IPS DF 19.7 (cell line): ENCODE results near the gene EPHB1.
"Not testable (repeated sequence)": the region's sequence is repeated elsewhere in the genome, so short reads cannot be mapped to it uniquely, and the experiment has no call there.

ENCODE experiments used
- DNase-seq: peaks from one replicate; pipeline ENCODE4 v3.0.0-alpha.2; 2013; ENCODE audit warnings: low read depth, low spot score

EPHB1 gene

GRCh38 chr3:135213822-135214221 is 418.8 kb downstream of the EPHB1 start:
- DNase-seq, result no peak

- DNase-seq, result no peak
Observed at GRCh38 chr3:135214400-135214799, 419.3 kb downstream of the EPHB1 start.

- DNase-seq, result no peak
Observed at GRCh38 chr3:135215516-135215915, 420.5 kb downstream of the EPHB1 start.

- no peak for DNase-seq
Observed at GRCh38 chr3:135216659-135217058, 421.6 kb downstream of the EPHB1 start.

- no peak for DNase-seq
Observed at GRCh38 chr3:135217730-135218129, 422.7 kb downstream of the EPHB1 start.

GRCh38 chr3:135218304-135218703 is 423.2 kb downstream of the EPHB1 start:
- DNase-seq, result no peak

DNA sequence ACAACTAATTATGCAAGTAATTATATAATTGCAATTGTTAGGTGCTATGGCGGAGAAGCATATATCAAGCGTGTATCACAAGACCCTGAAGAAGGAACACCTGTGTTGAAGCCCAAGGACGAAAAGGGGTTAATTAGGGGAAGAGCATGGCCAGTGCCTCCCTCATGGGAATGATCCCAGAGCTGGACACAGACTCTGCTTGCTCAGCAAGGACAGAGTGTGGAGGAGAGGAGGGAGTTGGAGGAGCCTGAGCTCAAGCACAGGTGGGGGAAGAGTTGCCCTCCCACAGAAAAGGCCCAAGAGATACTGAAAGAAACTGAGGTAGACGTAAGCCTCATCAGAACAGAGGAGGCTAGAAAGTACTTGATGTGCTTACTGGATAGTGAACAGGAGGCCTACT is 423.7 kb downstream of the EPHB1 start:
- no peak for DNase-seq

DNA sequence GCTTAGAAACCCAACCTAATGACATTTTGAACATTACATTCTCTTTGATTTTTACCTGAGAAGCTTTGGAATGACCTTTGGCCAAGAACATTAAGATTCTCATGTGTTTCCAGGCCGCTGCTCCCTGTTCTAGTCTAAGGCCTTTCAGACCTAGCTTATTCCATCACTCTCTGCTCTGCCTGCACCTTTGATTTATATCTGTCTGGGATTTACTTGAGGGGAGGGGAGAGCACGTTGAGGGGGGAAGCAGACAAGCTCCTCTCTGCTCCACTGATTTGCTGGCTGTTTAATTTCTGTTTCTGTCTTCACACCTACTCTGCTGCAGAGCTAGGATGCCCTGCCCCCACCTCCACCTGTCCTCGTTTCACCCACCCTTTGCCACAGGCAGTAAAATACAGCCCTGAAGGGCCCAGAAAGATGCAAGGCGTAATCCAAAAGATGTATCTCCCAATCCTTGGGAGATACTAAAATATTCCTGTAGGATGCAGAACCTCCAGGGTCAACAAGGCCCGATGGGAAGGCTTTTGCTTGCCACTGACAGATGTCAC is 429.8 kb downstream of the EPHB1 start:
- DNase-seq, result no peak

GRCh38 chr3:135226057-135226456 is 431.0 kb downstream of the EPHB1 start:
- no peak for DNase-seq

DNA sequence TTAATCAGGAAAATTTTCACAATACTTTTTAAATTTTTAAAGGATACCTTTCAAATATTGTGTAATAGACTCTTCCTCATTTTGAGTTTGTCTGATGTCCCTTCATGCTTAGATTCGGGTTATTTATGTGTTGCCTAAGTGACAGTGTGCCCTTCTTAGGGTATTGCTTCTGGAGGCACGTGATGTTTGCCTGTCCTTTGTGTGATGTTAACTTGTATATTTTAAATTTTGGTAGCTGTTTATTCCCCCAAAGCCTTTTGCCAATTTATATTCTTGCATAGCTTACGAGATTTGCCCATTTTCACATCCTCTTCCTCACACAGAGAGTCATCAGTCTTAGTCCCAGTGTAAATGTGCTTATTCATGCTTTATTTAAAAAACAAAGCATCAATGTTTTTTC is 433.1 kb downstream of the EPHB1 start:
- no peak for DNase-seq

GRCh38 chr3:135229018-135229495 is 434.0 kb downstream of the EPHB1 start:
- no peak for DNase-seq

DNA sequence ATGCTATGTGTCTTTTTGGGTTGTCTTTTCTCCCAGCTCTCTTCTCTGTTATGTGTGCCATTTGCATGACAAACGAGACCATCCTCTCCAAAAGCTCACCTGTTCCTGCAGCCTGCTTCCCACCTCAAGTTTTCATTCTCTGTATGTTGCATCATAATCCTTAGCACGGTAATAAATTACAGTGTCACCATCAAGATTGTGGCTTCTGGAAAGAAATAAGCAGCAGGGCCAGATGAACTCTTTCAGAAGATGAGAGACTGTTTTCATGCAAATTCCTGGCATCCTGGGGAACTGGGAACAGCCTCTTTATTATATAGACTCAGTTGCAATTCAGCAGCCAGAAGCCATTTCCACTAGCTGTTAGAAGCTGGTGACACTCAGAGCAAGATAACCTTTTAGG is 436.7 kb downstream of the EPHB1 start:
- DNase-seq, result peak; percentile 65

- DNase-seq, result no peak
Observed at GRCh38 chr3:135232226-135232625, 437.2 kb downstream of the EPHB1 start.

DNA sequence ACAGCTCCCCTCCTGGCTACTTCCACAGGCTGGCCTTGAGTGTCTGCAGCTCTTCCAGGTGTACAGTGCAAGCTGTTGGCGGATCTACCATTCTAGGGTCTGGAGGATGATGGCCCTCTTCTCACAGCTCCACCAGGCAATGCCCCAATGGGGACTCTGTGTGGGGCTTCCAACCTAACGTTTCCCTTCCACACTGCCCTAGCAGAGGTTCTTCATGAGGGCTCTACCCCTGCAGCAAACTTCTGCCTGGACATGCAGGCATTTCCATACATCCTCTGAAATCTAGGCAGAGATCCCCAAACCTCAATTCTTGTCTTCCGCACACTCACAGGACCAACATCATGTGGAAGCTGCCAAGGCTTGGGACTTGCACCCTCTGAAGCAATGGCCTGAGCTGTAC is 438.4 kb downstream of the EPHB1 start:
- DNase-seq, result not testable (repeated sequence)

DNA sequence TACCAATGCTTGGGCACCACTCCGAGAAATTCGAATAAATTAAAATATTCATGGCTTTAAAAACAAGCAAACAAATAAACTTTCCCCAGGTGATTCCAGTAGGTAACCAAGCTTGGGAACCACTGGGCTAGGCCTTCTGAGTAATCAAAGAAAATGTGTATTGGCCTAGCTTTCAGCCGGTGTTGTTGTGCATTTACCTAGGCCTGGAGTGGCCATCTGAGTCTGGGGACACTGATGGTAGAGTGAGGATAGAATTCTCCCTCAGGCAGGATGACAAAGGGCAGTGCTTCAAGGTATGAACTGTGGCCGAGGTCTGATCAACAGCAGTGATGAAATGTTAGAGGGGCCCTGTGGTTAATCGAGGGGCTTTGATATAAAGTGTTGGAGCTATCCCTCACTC is 440.5 kb downstream of the EPHB1 start:
- no peak for DNase-seq

DNA sequence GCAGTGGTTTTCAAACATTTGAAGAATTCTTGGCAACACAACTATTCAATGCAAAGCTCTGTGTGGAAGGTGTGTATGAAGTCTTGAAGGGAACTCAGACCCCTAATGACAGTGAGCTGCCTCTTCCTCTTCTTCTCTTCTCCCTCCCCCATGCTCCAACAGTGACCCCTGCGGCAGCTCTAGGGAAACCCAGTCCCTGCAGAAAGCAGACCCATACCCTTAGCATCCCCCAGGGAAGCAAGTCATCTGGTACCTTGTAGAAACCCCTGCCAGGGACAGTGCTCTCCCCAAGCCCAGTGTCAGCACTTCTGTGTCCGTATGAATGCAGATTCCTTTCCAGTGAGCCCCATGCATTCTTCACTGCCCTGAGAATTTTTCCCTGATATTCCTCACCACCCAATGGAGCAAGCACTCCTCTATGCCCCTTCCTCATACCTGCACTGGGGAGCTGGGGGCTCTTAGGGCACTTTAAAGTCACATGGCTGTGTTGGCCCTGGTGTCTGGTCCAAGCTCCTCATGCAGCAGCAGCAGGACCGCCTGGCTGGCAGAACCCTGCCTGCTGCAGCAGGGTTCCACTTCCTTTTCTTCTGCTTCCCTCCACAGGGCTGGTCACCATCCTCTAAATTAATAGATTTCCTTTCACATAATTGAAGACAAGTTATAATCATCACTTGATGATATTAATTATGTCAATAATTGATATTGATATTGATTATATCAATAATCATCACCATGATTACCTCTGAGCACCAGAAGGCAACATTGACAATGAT is 442.5 kb downstream of the EPHB1 start:
- DNase-seq, result no peak

- no peak for DNase-seq
Observed at GRCh38 chr3:135238236-135238830, 443.3 kb downstream of the EPHB1 start.

GRCh38 chr3:135238871-135239614 is 444.0 kb downstream of the EPHB1 start:
- no peak for DNase-seq

DNA sequence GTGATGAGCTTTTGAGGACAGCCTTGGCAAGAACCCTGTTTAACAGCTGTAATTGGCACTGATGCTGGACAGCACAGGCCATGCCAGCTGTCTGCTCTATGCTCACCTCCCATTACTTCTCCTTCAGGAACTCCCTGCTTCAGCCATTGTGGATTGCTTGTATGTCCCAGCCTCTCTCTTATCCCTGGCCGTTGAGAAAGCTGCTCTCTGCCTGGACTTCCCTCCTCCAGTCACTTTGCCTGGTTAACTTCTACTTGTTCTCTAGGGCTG is 444.5 kb downstream of the EPHB1 start:
- DNase-seq, result no peak

DNA sequence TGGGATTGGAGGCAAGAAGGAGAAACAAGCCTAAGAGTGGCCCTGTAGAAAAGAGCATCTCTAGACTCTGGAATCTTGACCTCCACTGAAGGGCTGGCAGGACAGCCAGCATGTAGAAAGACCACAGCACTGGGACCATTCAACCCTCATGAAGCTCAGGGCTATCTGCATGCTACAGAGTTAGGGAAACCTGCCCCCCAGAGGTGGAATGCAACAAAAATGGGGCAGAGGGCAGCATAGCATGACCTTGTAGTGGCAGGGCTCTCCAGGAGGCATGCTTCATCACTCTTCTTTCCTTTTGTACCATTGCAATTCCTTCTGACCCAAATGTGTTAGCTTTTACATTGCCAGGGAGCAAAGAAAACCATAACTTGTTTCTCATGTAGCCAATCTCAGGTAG is 445.4 kb downstream of the EPHB1 start:
- DNase-seq, result no peak

- no peak for DNase-seq
Observed at GRCh38 chr3:135242285-135242684, 447.2 kb downstream of the EPHB1 start.

DNA sequence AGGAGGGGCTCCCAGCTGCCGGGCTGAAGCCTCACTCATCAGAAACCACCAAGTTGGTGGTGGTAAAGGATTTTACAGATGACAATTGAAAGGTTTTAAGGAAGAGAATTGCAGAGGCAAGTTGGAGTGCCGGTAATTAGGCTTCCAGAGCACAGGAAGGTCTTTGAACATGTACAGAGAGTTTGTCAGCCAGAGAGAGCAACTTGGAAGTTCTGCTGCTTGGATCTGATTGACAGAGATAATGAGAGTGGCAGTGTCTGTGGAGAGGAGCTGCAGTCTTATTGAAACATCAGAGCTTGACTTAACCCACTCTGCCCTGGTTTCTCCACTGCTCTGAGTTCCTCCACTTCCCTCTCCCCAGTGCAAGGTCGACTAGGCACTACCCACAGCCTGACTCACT is 448.6 kb downstream of the EPHB1 start:
- DNase-seq, result no peak

DNA sequence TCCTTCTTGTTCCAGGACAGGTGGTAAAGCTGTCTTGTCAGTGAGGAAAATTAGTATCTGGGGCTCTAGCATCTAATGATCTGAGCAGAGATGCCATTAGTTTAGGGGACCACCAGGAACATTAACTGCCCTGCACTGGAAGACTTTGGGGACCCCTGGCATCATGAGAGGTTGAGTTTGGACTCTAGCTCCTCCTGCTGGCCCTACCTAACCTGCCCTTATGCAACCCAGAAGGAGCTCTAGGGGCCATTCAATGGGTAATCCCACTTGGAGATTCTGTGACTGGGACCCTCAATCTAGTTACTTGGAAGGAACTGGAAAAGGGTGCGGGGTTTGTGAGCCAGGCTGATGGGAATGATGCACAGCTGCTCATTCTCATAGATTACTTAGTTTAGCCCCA is 451.0 kb downstream of the EPHB1 start:
- no peak for DNase-seq
